HG02884 (cell line): Measurements from ENCODE around the gene SMARCA4.
"Not testable (repeated sequence)": the region's sequence is repeated elsewhere in the genome, so short reads cannot be mapped to it uniquely, and the experiment has no call there.

Experiments
- ATAC-seq: cut with Tn5 transposase; IDR thresholded peaks from one replicate; pipeline ENCODE4 v1.9.1; 2021; ENCODE audit warnings: mild to moderate bottlenecking, moderate library complexity; ENCODE audit not compliant: unreplicated experiment

Gene SMARCA4

DNA sequence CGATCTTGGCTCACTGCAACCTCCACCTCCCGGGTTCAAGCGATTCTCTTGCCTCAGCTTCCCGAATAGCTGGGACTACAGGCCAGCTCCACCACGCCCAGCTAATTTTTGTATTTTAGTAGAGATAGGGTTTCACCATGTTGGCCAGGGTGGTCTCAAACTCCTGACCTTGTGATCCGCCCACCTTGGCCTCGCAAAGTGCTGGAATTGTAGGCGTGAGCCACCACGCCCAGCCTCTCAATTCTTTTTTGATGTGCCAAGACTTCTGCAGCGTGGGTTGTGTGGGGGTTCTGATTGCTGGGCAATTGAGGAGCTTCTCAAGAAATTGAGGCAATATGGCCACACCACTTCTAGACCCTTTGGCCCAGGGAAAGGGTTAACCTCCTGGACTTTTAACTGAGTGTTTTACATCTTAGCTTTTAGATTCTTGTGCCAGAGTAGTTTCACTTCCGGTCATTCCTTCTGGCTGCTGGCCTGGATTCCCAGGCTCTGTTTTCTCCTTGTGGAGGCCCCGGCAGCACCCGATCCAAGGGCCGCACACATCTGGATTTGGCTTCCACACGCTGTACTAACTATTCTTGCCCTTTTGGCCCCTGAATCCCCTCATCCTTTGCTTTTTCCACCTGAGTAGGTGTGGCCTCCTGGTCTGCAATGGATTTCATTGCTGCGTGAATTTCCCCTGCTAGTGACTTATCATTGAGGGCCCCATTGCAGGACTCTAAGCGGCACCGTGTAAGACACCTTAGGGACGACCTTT, 14.7 kb downstream of the SMARCA4 start:
- ATAC-seq, result no peak

DNA sequence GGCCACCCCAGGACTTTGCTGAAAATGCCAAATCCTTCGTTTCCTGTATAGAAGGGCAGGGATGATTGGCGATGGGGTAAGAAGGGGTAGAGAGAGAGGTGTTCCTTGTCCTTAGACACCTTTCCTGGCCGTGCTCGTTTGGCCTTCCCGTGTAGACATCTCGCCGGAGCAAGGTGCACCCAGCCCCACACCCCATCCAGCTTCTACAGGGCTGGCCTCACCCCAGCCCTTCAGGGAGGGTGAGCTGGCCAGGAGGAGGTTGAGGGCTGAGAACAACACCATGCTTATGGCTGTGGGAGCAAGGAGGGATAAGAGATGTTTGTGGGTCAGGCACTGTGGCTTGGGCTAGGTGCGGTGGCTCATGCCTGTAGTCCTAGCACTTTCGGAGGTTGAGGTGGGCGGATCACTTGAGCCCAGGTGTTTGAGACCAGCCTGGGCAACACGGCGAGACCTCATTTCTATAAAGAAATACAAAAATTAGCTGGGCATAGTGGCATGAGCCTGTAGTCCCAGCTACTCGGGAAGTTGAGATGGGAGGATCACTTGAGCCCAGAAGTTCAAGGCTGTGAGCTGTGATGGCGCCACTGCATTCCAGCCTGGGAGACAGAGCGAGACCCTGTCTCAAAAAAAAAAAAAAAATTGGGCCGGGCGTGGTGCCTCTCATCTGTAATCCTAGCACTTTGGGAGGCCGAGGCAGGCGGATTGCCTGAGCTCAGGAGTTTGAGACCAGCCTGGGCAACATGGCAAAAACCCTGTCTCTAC, 15.5 kb downstream of the SMARCA4 start:
- no peak for ATAC-seq

GRCh38 chr19:10977742-10978092, 16.9 kb downstream of the SMARCA4 start:
- no peak for ATAC-seq

DNA sequence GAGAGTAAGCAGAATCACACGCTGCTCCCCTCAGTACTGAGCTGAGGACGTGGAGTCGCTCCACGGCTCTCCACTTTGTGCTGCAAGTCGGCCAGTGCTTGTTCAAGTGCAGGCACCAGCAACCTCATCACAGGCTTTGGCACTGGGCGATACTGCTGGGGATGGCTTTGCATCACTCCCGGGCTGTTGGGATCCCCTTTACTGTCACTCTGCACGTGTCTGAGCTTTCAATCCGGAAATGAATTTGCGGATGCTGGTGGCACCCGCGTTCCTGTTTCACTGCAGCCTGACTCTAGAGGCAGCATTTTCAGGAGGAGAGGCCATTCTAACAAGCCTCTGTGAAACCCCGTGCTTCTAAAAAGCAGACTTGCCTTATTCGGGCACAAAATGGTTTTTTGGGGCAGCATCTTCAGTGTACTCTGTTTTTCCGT, 19.1 kb downstream of the SMARCA4 start:
- no peak for ATAC-seq

- no peak for ATAC-seq
Observed at GRCh38 chr19:10981252-10981895, 20.5 kb downstream of the SMARCA4 start.

DNA sequence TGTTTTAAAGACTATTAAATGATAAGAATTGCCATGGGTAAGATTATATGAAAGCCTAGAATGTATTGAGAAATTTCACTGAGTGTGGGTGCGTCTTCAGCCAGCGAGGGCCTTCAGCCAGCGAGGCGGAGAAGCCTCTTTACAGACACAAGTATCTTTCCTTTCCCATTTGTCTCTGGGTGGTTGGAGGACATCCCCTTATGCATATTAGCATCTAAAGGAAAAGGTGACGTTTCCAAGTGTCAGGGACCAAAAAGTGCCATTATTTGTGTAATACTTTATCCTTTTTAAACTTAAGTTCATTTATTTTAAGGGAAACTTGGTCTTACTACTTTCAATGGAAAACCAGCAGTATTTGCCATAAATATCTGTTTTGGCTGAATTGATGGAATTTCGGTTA, 22.2 kb downstream of the SMARCA4 start:
- ATAC-seq, result no peak

- ATAC-seq, result no peak
Observed at GRCh38 chr19:10984166-10984735, 23.4 kb downstream of the SMARCA4 start.

DNA sequence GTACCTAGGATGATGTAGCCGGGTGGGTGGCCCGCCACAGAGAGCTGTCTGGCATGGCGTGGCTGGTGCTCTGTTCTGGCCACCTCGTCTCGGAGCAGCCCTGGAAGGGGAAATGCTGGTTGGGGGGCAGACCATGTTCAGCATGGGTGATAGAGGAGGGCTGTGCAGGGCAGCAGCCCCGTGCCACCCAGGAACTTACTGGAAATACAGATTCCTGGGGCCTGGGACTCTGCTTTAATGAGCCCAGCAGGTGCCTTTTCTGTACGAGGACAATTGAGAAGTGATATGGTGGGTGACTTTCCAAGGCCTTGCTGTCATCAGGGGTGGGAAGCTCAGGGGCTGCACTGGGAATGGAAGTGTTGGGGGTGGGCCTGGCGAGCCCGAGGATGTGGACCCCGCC, 24.7 kb downstream of the SMARCA4 start:
- ATAC-seq, result no peak

GRCh38 chr19:10986301-10987127, 25.7 kb downstream of the SMARCA4 start:
- no peak for ATAC-seq

DNA sequence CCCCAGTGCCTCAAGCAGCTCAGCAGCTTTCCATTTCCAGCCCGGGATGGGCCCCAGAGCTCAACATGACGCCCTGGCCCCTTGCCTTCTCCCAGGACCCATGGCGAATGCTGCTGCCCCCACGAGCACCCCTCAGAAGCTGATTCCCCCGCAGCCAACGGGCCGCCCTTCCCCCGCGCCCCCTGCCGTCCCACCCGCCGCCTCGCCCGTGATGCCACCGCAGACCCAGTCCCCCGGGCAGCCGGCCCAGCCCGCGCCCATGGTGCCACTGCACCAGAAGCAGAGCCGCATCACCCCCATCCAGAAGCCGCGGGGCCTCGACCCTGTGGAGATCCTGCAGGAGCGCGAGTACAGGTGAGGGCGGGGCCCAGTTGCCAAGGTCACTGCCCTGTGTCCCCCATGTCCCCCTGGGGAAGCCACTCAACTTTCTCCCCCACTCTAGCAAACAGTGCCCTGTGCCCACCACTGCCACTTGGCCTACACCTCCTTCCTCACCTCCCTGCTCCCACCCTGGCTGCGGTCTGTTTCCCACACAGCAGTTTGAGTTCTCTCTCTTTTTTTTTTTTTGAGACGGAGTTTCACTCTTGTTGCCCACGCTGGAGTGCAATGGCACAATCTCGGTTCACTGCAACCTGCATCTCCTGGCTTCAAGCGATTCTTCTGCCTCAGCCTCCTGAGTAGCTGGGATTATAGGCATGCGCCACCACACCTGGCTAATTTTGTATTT, 26.9 kb downstream of the SMARCA4 start:
- no peak for ATAC-seq

- no peak for ATAC-seq
Observed at GRCh38 chr19:10988380-10988779, 27.6 kb downstream of the SMARCA4 start.

- ATAC-seq, result no peak
Observed at GRCh38 chr19:10988921-10989320, 28.1 kb downstream of the SMARCA4 start.

GRCh38 chr19:10991076-10991475, 30.2 kb downstream of the SMARCA4 start:
- ATAC-seq, result no peak

- ATAC-seq, result no peak
Observed at GRCh38 chr19:10991521-10992081, 30.8 kb downstream of the SMARCA4 start.

DNA sequence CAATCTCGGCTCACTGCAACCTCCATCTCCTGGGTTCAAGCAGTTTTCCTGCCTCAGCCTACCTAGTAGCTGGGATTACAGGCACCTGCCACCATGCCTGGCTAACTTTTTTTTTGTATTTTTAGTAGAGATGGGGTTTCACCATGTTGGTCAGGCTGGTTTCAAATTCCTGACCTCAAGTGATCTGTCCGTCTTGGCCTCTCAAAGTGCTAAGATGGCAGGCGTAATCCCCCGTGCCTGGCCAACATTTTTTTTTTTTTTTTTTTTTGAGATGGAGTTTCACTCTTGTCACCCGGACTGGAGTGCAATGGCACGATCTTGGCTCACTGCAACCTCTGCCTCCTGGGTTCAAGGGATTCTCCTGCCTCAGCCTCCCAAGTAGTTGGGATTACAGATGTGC, 31.3 kb downstream of the SMARCA4 start:
- not testable (repeated sequence) for ATAC-seq

DNA sequence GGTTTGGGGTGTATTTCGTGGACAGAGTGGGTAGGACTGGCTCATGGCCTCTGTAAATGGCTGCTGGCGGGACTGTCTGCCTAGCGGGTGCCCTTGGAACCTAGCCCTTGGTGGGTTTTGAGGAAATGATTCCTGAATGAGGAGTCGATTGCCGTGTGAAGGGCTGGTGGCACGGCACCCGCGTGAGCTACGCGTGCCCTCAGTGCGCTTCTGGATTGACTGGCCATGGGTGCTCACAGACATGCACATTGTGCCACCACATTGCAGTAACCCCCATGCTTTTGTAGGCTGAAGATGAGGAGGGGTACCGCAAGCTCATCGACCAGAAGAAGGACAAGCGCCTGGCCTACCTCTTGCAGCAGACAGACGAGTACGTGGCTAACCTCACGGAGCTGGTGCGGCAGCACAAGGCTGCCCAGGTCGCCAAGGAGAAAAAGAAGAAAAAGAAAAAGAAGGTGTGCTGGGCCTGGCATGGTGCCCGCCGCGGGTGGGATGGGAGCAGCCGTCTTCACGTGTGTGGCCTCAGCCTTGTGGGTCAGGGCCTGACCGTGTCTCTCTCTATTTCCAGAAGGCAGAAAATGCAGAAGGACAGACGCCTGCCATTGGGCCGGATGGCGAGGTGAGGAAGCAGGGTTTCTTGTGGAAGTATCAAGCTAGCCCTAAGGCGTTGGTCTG, 35.2 kb downstream of the SMARCA4 start:
- no peak for ATAC-seq

- no peak for ATAC-seq
Observed at GRCh38 chr19:10998045-10998533, 37.3 kb downstream of the SMARCA4 start.

DNA sequence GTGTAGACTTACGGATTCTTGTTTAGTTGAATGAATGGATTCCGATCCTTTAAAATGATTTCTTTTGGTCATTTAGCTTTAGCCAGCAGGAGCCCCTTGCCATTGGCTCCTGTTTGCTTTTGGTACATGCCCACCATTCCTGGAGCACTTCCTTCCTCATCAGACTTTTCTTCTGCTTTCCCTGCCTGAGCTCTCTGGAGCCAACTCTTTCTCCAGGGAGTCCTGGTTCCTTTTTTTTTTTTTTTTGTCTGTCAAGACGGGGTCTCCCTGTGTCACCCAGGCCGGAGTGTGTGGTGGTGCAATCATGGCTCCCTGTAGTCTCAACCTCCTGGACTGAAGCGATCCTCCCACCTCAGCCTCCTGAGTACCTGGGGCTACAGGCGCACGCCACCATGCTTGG, 37.8 kb downstream of the SMARCA4 start:
- no peak for ATAC-seq

DNA sequence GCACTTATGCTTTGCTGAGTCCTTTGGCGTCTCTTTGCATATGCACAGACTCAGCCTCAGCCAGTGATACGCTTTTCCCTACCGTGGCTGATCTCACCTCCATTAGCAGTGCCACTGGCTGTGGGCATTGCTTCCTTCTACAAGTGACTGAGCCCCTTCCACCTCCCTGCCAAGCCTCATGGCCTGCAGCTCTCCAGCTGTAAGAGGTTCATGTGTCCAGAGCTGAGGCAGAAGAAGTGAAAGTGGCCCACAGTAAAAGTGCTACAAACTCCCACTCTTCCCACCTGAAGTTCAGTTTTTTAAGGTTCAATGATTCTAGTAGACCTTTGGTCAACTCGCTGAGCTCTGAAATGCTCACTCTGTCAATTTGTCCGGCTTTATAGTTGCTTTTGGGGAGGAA, 44.7 kb downstream of the SMARCA4 start:
- no peak for ATAC-seq
